ENCODE results near the gene BTC.
"Not testable (repeated sequence)": the region's sequence is repeated elsewhere in the genome, so short reads cannot be mapped to it uniquely, and the experiment has no call there.

Gene BTC

GRCh38 chr4:74794382-74795010 lies at the start of gene BTC:
TSS of gene BTC (minus strand) at chr4:74794523. CDS start at chr4:74794325, 198 bp downstream.
- Mint-ChIP-seq H3K27me3 (peaks cover 20% of the 10 kb centered on the region), H3K4me1 (ENCODE audit: low read depth) (peaks cover 1% of the 10 kb centered on the region), H3K27ac (no peak within 1 kb of the TSS), H3K36me3 (no peaks in the 10 kb centered on the region), H3K9me3 (ENCODE audit: low read depth) (no peaks in the 10 kb centered on the region), H3K4me3 (peak within 1 kb of the TSS; percentile 28)

GRCh38 chr4:74840936-74841509 lies 46.7 kb upstream of the BTC start:
- Mint-ChIP-seq H3K4me3 (no peak overlapping the region), H3K27me3 (peaks cover 7% of the 10 kb centered on the region), H3K27ac (no peak overlapping the region), H3K9me3 (ENCODE audit: low read depth) (no peaks in the 10 kb centered on the region), H3K4me1 (ENCODE audit: low read depth) (no peaks in the 10 kb centered on the region), H3K36me3 (no peaks in the 10 kb centered on the region)

GRCh38 chr4:74838746-74839370 lies 44.5 kb upstream of the BTC start:
- H3K27ac Mint-ChIP-seq: no peak overlapping the region
- no peak overlapping the region for H3K4me3 Mint-ChIP-seq
- peaks cover 5% of the 10 kb centered on the region for H3K27me3 Mint-ChIP-seq
- no peaks in the 10 kb centered on the region for H3K36me3 Mint-ChIP-seq
- no peaks in the 10 kb centered on the region for H3K9me3 Mint-ChIP-seq (ENCODE audit: low read depth)
- no peaks in the 10 kb centered on the region for H3K4me1 Mint-ChIP-seq (ENCODE audit: low read depth)

- Mint-ChIP-seq H3K27me3 (no peaks in the 10 kb centered on the region), H3K4me1 (ENCODE audit: low read depth) (no peaks in the 10 kb centered on the region), H3K4me3 (no peak overlapping the region), H3K9me3 (ENCODE audit: low read depth) (peaks cover 9% of the 10 kb centered on the region), H3K27ac (no peak overlapping the region), H3K36me3 (no peaks in the 10 kb centered on the region)
Measured at GRCh38 chr4:74830928-74831327, 36.6 kb upstream of the BTC start.

GRCh38 chr4:74823194-74823593 lies 28.9 kb upstream of the BTC start:
- H3K4me3 Mint-ChIP-seq: no peak overlapping the region
- H3K27ac Mint-ChIP-seq: no peak overlapping the region
- H3K9me3 Mint-ChIP-seq (ENCODE audit: low read depth): no peaks in the 10 kb centered on the region
- H3K4me1 Mint-ChIP-seq (ENCODE audit: low read depth): no peaks in the 10 kb centered on the region
- H3K27me3 Mint-ChIP-seq: peaks cover 10% of the 10 kb centered on the region
- H3K36me3 Mint-ChIP-seq: no peaks in the 10 kb centered on the region

- Mint-ChIP-seq H3K27me3 (peaks cover 10% of the 10 kb centered on the region), H3K27ac (no peak overlapping the region), H3K4me3 (no peak overlapping the region), H3K4me1 (ENCODE audit: low read depth) (no peaks in the 10 kb centered on the region), H3K36me3 (no peaks in the 10 kb centered on the region), H3K9me3 (ENCODE audit: low read depth) (no peaks in the 10 kb centered on the region)
Measured at GRCh38 chr4:74822603-74823002, 28.3 kb upstream of the BTC start.

- no peak overlapping the region for H3K27ac Mint-ChIP-seq
- no peaks in the 10 kb centered on the region for H3K36me3 Mint-ChIP-seq
- no peaks in the 10 kb centered on the region for H3K4me1 Mint-ChIP-seq (ENCODE audit: low read depth)
Measured at GRCh38 chr4:74821541-74821940, 27.2 kb upstream of the BTC start.

GRCh38 chr4:74814052-74814451 lies 19.7 kb upstream of the BTC start:
- H3K36me3 Mint-ChIP-seq: peaks cover 2% of the 10 kb centered on the region
- peaks cover 4% of the 10 kb centered on the region for H3K9me3 Mint-ChIP-seq (ENCODE audit: low read depth)
- no peak overlapping the region for H3K4me3 Mint-ChIP-seq
- H3K27me3 Mint-ChIP-seq: peaks cover 3% of the 10 kb centered on the region
- no peak overlapping the region for H3K27ac Mint-ChIP-seq
- no peaks in the 10 kb centered on the region for H3K4me1 Mint-ChIP-seq (ENCODE audit: low read depth)

More at GRCh38 chr4:74821541-74821940, 27.2 kb upstream of the BTC start:
- no peak overlapping the region for H3K4me3 Mint-ChIP-seq
- no peaks in the 10 kb centered on the region for H3K9me3 Mint-ChIP-seq (ENCODE audit: low read depth)
- peaks cover 10% of the 10 kb centered on the region for H3K27me3 Mint-ChIP-seq

GRCh38 chr4:74812056-74812455 lies 17.7 kb upstream of the BTC start:
- not testable (repeated sequence) for H3K27me3 Mint-ChIP-seq; H3K4me3 Mint-ChIP-seq; H3K36me3 Mint-ChIP-seq; H3K9me3 Mint-ChIP-seq (ENCODE audit: low read depth); H3K27ac Mint-ChIP-seq; H3K4me1 Mint-ChIP-seq (ENCODE audit: low read depth)

- Mint-ChIP-seq H3K4me1 (ENCODE audit: low read depth) (no peaks in the 10 kb centered on the region), H3K4me3 (no peak overlapping the region)
Measured at GRCh38 chr4:74805601-74806000, 11.3 kb upstream of the BTC start.

GRCh38 chr4:74800310-74800709 lies 6.0 kb upstream of the BTC start:
- Mint-ChIP-seq H3K27ac (no peak overlapping the region), H3K27me3 (peaks cover 16% of the 10 kb centered on the region), H3K9me3 (ENCODE audit: low read depth) (no peaks in the 10 kb centered on the region), H3K4me3 (no peak overlapping the region), H3K36me3 (no peaks in the 10 kb centered on the region), H3K4me1 (ENCODE audit: low read depth) (no peaks in the 10 kb centered on the region)

More at GRCh38 chr4:74805601-74806000, 11.3 kb upstream of the BTC start:
- Mint-ChIP-seq H3K9me3 (ENCODE audit: low read depth) (no peaks in the 10 kb centered on the region), H3K27ac (no peak overlapping the region), H3K27me3 (peaks cover 4% of the 10 kb centered on the region), H3K36me3 (no peaks in the 10 kb centered on the region)

GRCh38 chr4:74796631-74797030 lies 2.3 kb upstream of the BTC start:
- Mint-ChIP-seq H3K4me1 (ENCODE audit: low read depth) (peaks cover 1% of the 10 kb centered on the region), H3K36me3 (no peaks in the 10 kb centered on the region), H3K4me3 (no peak overlapping the region), H3K9me3 (ENCODE audit: low read depth) (no peaks in the 10 kb centered on the region), H3K27me3 (peaks cover 19% of the 10 kb centered on the region), H3K27ac (no peak overlapping the region)

- Mint-ChIP-seq H3K9me3 (ENCODE audit: low read depth) (no peaks in the 10 kb centered on the region), H3K36me3 (no peaks in the 10 kb centered on the region), H3K4me1 (ENCODE audit: low read depth) (peaks cover 1% of the 10 kb centered on the region), H3K4me3 (peak overlapping the region; percentile 28), H3K27me3 (peaks cover 20% of the 10 kb centered on the region), H3K27ac (no peak overlapping the region)
Measured at GRCh38 chr4:74793757-74794381, 454 bp downstream of the BTC start.

GRCh38 chr4:74790652-74791051 lies 3.7 kb downstream of the BTC start:
- H3K4me1 Mint-ChIP-seq (ENCODE audit: low read depth): peaks cover 1% of the 10 kb centered on the region
- H3K4me3 Mint-ChIP-seq: no peak overlapping the region
- H3K27ac Mint-ChIP-seq: no peak overlapping the region
- no peaks in the 10 kb centered on the region for H3K9me3 Mint-ChIP-seq (ENCODE audit: low read depth)
- H3K27me3 Mint-ChIP-seq: peaks cover 11% of the 10 kb centered on the region
- no peaks in the 10 kb centered on the region for H3K36me3 Mint-ChIP-seq

GRCh38 chr4:74789518-74789917 lies 4.8 kb downstream of the BTC start:
- no peak overlapping the region for H3K27ac Mint-ChIP-seq
- H3K9me3 Mint-ChIP-seq (ENCODE audit: low read depth): no peaks in the 10 kb centered on the region
- H3K27me3 Mint-ChIP-seq: peaks cover 10% of the 10 kb centered on the region

More at GRCh38 chr4:74789518-74789917, 4.8 kb downstream of the BTC start:
- Mint-ChIP-seq H3K36me3 (no peaks in the 10 kb centered on the region), H3K4me1 (ENCODE audit: low read depth) (peaks cover 1% of the 10 kb centered on the region), H3K4me3 (no peak overlapping the region)

Measured in activated naive CD8-positive, alpha-beta T cell (primary cell).